Activated T-cell treated with anti-CD3 and anti-CD28 coated beads, Interleukin-2, amount 50 U/mL, for 24 hours (primary cell): ENCODE measurements around the gene BSND.
"Not testable (repeated sequence)": the region's sequence is repeated elsewhere in the genome, so short reads cannot be mapped to it uniquely, and the experiment has no call there.

Experiments used
- DNase-seq: peaks from one replicate; pipeline ENCODE4 v3.0.0-alpha.2; 2020
- H3K27ac Mint-ChIP-seq: 2 replicates; pipeline ENCODE4 v1.8.0; 2020; ENCODE audit warnings: mild to moderate bottlenecking, mixed read lengths
- H3K27me3 Mint-ChIP-seq: 2 replicates; pipeline ENCODE4 v1.8.0; 2020; ENCODE audit warnings: mixed read lengths
- H3K36me3 Mint-ChIP-seq: 2 replicates; pipeline ENCODE4 v1.8.0; 2020; ENCODE audit warnings: low read depth, mixed read lengths
- H3K4me1 Mint-ChIP-seq: 2 replicates; pipeline ENCODE4 v1.8.0; 2020; ENCODE audit warnings: low read depth, mixed read lengths
- H3K4me3 Mint-ChIP-seq: 2 replicates; pipeline ENCODE4 v1.8.0; 2020; ENCODE audit warnings: mild to moderate bottlenecking, moderate library complexity, mixed read lengths
- H3K9me3 Mint-ChIP-seq: 2 replicates; pipeline ENCODE4 v1.8.0; 2020; ENCODE audit warnings: mixed read lengths

BSND gene

GRCh38 chr1:55010194-55010886 lies 11.6 kb downstream of the BSND start:
- H3K27ac Mint-ChIP-seq = no peak overlapping the region

DNA sequence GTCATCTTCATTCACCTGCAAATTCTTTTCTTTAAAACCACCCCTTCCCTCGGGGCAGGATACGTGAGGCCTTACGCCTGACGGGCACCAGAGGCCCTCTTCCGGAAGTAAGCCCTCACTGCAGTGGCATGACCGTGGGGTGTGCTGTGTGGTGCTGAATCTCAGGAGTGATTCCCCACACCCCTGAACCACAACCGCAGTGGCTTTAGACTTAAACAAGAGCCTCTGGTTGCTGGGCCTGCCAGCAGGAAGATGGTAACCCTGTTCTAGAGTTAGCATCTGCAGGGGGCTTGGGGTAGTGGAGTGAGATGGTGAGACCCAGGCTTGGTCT lies 12.1 kb downstream of the BSND start:
- no peaks in the 10 kb centered on the region for H3K9me3 Mint-ChIP-seq
- no peak for DNase-seq
- H3K4me1 Mint-ChIP-seq = no peaks in the 10 kb centered on the region
- peaks cover 5% of the 10 kb centered on the region for H3K27me3 Mint-ChIP-seq
- no peak overlapping the region for H3K27ac Mint-ChIP-seq
- H3K4me3 Mint-ChIP-seq = no peak overlapping the region
- H3K36me3 Mint-ChIP-seq = no peaks in the 10 kb centered on the region

More at GRCh38 chr1:55010194-55010886, 11.6 kb downstream of the BSND start:
- Mint-ChIP-seq H3K4me1 (no peaks in the 10 kb centered on the region), H3K27me3 (peaks cover 5% of the 10 kb centered on the region), H3K4me3 (no peak overlapping the region), H3K9me3 (no peaks in the 10 kb centered on the region), H3K36me3 (no peaks in the 10 kb centered on the region)
- no peak for DNase-seq

GRCh38 chr1:55012661-55013060 lies 13.9 kb downstream of the BSND start:
- H3K36me3 Mint-ChIP-seq = no peaks in the 10 kb centered on the region
- DNase-seq = no peak
- no peaks in the 10 kb centered on the region for H3K4me1 Mint-ChIP-seq
- no peak overlapping the region for H3K27ac Mint-ChIP-seq
- H3K9me3 Mint-ChIP-seq = no peaks in the 10 kb centered on the region
- H3K4me3 Mint-ChIP-seq = no peak overlapping the region
- H3K27me3 Mint-ChIP-seq = peaks cover 5% of the 10 kb centered on the region

GRCh38 chr1:55015123-55015522 lies 16.4 kb downstream of the BSND start:
- no peak overlapping the region for H3K27ac Mint-ChIP-seq
- H3K4me3 Mint-ChIP-seq = no peak overlapping the region
- DNase-seq = no peak
- H3K9me3 Mint-ChIP-seq = no peaks in the 10 kb centered on the region
- H3K4me1 Mint-ChIP-seq = no peaks in the 10 kb centered on the region
- H3K36me3 Mint-ChIP-seq = no peaks in the 10 kb centered on the region
- H3K27me3 Mint-ChIP-seq = peaks cover 8% of the 10 kb centered on the region

DNA sequence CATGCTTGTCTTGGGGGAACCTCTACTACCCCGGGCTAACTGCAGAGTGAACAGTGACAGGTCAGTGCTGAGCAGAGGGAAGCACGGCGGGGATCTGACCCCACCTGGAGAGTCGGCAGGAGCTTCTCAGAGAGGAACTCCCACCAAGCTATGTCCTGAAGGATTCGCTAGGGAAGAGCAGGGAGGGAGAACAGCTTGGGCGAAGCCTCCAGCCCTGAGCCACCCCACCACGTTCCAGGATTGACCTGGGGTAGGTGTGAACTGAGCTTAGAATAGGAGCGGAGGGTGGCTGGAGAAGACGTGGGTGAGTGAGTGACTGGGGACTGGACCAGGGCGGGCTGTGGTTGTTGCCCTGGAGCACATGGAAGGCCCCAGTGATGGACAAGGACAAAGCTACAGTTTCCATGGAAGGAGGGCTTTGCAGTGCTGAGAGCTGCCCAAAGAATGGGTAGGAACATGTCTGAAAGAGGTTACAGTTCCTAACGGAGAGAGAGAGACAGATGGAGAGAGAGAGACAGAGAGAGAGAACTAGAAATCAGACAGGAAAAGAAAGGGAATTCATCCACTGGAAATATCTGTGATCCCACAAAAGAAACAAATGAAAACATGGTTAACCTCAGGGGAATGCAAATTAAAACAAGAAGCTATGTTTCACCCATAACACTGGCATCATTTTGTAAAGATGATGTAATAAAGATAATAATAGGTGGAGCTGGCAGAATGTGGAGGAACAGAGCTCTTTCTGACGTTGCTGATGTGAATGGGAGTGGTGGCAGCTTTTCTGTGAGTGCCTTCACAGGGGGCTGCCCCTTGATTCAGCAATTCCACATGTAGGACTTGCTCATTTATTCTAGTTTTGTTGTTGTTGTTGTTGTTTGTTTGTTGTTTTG lies 17.2 kb downstream of the BSND start:
- H3K4me3 Mint-ChIP-seq = no peak overlapping the region
- no peaks in the 10 kb centered on the region for H3K4me1 Mint-ChIP-seq
- DNase-seq = no peak

DNA sequence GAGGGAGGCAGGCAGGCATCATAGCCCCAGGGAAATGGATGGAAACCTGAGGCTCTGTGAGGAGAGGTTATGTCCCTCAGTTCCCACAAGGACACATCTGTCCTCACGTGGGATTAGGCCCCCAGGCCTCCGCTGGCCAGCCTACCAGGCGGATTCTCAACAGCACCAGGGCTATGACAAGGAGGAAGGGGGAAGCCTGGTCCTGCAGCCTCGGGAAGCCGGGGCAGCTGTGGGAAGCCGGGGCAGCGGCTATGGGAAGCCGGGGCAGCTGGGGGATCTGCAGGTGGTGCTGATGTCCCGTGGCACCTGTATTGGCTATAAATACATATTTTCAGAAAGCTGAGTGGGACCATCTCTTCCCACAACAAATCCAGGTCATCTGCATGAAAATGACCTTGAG lies 19.7 kb downstream of the BSND start:
- no peak overlapping the region for H3K4me3 Mint-ChIP-seq
- H3K4me1 Mint-ChIP-seq = no peaks in the 10 kb centered on the region
- H3K27ac Mint-ChIP-seq = no peak overlapping the region
- peaks cover 8% of the 10 kb centered on the region for H3K27me3 Mint-ChIP-seq
- H3K9me3 Mint-ChIP-seq = no peaks in the 10 kb centered on the region
- H3K36me3 Mint-ChIP-seq = no peaks in the 10 kb centered on the region
- DNase-seq = no peak

More for the DNA sequence above, 17.2 kb downstream of the BSND start:
- Mint-ChIP-seq H3K9me3 (no peaks in the 10 kb centered on the region), H3K27me3 (peaks cover 8% of the 10 kb centered on the region), H3K36me3 (no peaks in the 10 kb centered on the region), H3K27ac (no peak overlapping the region)

GRCh38 chr1:55021942-55022546 lies 23.3 kb downstream of the BSND start:
- Mint-ChIP-seq H3K9me3 (no peaks in the 10 kb centered on the region), H3K27ac (no peak overlapping the region), H3K4me3 (no peak overlapping the region), H3K36me3 (no peaks in the 10 kb centered on the region), H3K4me1 (peaks cover 2% of the 10 kb centered on the region), H3K27me3 (peaks cover 3% of the 10 kb centered on the region)
- DNase-seq = peak; percentile 77

- H3K9me3 Mint-ChIP-seq, H3K4me3 Mint-ChIP-seq, H3K36me3 Mint-ChIP-seq, H3K4me1 Mint-ChIP-seq, H3K27ac Mint-ChIP-seq, DNase-seq, H3K27me3 Mint-ChIP-seq: not testable (repeated sequence)
Measured at GRCh38 chr1:55024163-55024562, 25.4 kb downstream of the BSND start.

- H3K27ac Mint-ChIP-seq, H3K9me3 Mint-ChIP-seq, H3K27me3 Mint-ChIP-seq: not testable (repeated sequence)
Measured at GRCh38 chr1:55026682-55027081, 27.9 kb downstream of the BSND start.

GRCh38 chr1:55031098-55031497 lies 32.4 kb downstream of the BSND start:
- not testable (repeated sequence) for H3K9me3 Mint-ChIP-seq

More at GRCh38 chr1:55026682-55027081, 27.9 kb downstream of the BSND start:
- not testable (repeated sequence) for DNase-seq, H3K36me3 Mint-ChIP-seq, H3K4me3 Mint-ChIP-seq, H3K4me1 Mint-ChIP-seq

DNA sequence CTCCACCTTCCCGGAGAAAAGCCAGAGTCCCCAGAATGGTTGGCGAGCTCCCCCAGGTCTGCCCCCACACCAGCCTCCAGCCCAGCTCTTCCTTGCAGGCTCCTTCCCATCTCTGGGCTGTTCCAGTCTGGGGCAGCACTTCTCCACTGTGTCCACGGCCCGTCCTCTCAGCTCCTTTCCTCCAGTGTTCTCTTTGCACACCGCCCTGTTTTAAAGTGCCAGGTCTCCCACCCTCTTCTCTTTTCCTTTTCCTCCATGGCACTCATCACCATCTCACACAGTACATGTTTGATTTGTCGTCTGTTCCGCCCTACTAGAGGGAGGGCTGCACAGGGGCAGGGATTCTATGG lies 34.5 kb downstream of the BSND start:
- no peaks in the 10 kb centered on the region for H3K4me1 Mint-ChIP-seq
- no peak overlapping the region for H3K4me3 Mint-ChIP-seq
- no peak for DNase-seq
- H3K27ac Mint-ChIP-seq = no peak overlapping the region
- H3K27me3 Mint-ChIP-seq = peaks cover 52% of the 10 kb centered on the region
- H3K9me3 Mint-ChIP-seq = no peaks in the 10 kb centered on the region
- H3K36me3 Mint-ChIP-seq = no peaks in the 10 kb centered on the region

More at GRCh38 chr1:55031098-55031497, 32.4 kb downstream of the BSND start:
- peaks cover 32% of the 10 kb centered on the region for H3K27me3 Mint-ChIP-seq
- not testable (repeated sequence) for H3K27ac Mint-ChIP-seq, DNase-seq, H3K4me3 Mint-ChIP-seq, H3K4me1 Mint-ChIP-seq, H3K36me3 Mint-ChIP-seq

GRCh38 chr1:55034476-55035133 lies 35.9 kb downstream of the BSND start:
- Mint-ChIP-seq H3K36me3 (no peaks in the 10 kb centered on the region), H3K4me3 (no peak overlapping the region), H3K4me1 (peaks cover 2% of the 10 kb centered on the region), H3K9me3 (no peaks in the 10 kb centered on the region), H3K27ac (no peak overlapping the region), H3K27me3 (peaks cover 65% of the 10 kb centered on the region)
- DNase-seq = no peak

DNA sequence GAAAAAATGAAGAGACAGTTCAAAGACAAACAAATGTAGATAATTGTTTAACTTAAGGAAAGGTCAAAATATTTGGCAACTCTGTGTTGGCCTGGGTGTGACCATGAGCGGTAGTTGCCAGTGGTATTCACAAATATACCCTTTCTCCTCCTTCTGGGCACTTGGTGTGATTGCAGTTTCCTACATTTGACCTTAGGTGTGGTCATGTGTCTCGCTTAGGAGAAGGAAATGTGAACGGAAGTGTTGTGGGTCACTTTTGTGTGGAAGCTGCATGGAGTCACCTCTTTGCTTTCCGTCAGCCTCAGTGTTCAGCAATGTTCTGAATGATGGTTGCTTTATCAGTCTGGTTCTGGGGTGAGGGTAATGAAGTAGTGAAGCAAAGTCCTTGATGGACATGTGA lies 37.2 kb downstream of the BSND start:
- no peak overlapping the region for H3K27ac Mint-ChIP-seq
- no peaks in the 10 kb centered on the region for H3K9me3 Mint-ChIP-seq
- peaks cover 78% of the 10 kb centered on the region for H3K27me3 Mint-ChIP-seq
- H3K4me3 Mint-ChIP-seq = no peak overlapping the region
- no peak for DNase-seq
- H3K36me3 Mint-ChIP-seq = no peaks in the 10 kb centered on the region
- H3K4me1 Mint-ChIP-seq = peaks cover 5% of the 10 kb centered on the region

- Mint-ChIP-seq H3K4me1 (peaks cover 5% of the 10 kb centered on the region), H3K27ac (no peak overlapping the region), H3K4me3 (no peak overlapping the region), H3K36me3 (no peaks in the 10 kb centered on the region), H3K9me3 (no peaks in the 10 kb centered on the region), H3K27me3 (peaks cover 88% of the 10 kb centered on the region)
- no peak for DNase-seq
Measured at GRCh38 chr1:55037733-55038551, 39.2 kb downstream of the BSND start.
